Right hindlimb (tissue), 1 donor: ENCODE measurements around the gene GATA2.

Experiments
- DNase-seq: peaks from one replicate; pipeline ENCODE4 v3.0.0-alpha.2; 2018

GATA2 gene

GRCh38 chr3:128487813-128488635, 5.0 kb downstream of the GATA2 start:
- peak; percentile 89 for DNase-seq

- no peak for DNase-seq
Measured at GRCh38 chr3:128487538-128487812, 5.5 kb downstream of the GATA2 start.

DNA sequence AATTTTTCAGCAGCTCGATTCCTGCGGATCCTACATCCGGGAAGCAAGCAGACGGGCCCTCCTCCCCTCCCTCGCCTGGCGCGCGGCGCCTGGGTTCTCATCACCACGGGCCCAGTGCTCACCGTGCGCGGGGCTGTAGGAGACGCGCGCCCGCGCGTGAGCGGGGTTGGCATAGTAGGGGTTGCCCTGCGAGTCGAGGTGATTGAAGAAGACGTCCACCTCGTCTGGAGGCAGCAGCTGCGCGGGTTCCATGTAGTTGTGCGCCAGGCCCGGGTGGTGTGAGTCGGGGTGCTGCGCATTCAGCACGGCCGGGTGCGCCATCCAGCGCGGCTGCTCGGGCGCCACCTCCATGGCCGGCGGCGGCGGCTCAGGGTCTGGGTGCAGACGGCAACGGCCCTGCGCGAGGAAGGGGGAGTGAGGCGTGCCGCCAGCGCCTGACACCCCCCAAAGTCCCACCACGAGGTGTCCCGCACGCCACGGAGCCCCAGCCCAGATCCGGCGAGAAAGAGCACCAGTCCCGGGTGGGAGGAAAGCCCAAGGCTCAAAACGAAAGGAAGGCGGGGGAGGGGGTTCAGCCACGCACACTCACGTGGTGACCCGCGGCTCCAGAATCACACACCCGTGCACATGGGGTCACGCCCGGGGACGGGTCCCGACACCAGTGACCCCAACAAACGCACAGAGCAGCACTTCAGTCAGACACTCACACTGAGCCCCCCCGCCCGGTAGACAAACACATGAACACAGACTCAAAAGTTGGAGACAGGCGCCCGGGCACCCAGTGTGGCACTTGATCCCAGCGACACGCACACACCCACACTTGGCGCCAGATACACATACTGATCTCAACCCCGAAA, 6.1 kb downstream of the GATA2 start:
- peak; percentile 43 for DNase-seq

DNA sequence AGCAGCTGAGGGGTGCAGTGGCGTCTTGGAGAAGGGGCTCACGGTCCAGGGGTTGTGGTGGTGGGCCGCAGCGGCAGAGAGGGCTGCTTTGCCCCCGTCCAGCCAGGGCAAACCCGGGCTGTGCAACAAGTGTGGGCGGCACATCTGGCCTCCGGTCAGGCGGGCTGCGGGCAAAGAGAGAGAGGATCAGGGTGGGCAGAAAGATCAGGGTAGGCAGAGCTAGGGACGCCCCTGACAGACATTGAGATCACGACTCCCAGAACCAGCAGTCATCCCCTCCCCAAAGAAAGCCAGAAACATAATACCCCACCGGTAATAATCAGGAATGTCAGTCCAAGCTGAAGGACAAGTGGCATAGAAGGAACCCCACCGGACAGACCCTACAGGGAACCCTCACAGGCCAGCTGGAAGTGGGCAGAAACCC, 6.8 kb downstream of the GATA2 start:
- no peak for DNase-seq

GRCh38 chr3:128485282-128486204, 7.5 kb downstream of the GATA2 start:
- DNase-seq = no peak

DNA sequence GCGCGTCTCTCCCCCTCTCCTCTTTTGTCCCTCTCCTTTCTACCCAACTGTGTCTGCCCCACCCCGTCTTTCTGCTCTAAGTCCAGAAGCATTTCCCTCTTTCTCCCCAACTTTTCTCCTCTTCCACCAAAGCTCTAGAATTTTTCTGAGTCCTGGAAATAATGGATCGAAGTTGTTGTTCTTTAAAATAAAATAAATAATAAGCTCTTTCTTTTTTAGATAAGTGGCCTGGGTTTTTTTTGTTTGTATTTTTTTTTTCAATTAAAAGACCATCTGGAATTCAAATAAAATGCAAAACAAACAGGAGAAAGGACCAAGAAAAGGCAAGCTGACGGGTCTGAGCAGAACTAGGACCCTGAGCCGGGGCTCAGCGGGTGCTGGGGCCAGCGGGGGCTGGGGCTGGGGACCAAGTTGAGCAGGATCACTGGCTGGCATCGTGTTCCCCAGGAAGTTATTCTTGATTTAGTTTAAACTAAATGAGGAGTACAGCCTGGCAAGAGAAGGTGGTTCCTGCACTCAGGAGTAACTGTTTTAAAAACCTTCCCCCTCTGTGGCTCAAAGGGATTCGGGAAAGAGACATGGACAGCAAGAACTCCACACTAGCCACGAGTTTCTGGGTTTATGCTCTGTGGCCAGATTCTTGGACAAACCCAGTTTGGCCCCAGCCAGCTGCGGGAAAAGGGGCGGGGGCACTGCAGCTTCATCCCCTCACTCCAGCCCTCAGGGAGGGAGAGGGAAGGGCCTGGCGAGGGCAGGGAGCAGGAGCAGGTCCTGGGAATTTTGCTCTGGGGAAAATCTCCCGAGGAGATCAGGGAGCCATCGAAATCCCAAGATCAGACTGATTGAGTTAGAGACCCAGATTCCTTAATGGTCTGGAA, 8.4 kb downstream of the GATA2 start:
- no peak for DNase-seq

GRCh38 chr3:128483657-128484403, 9.2 kb downstream of the GATA2 start:
- no peak for DNase-seq

DNA sequence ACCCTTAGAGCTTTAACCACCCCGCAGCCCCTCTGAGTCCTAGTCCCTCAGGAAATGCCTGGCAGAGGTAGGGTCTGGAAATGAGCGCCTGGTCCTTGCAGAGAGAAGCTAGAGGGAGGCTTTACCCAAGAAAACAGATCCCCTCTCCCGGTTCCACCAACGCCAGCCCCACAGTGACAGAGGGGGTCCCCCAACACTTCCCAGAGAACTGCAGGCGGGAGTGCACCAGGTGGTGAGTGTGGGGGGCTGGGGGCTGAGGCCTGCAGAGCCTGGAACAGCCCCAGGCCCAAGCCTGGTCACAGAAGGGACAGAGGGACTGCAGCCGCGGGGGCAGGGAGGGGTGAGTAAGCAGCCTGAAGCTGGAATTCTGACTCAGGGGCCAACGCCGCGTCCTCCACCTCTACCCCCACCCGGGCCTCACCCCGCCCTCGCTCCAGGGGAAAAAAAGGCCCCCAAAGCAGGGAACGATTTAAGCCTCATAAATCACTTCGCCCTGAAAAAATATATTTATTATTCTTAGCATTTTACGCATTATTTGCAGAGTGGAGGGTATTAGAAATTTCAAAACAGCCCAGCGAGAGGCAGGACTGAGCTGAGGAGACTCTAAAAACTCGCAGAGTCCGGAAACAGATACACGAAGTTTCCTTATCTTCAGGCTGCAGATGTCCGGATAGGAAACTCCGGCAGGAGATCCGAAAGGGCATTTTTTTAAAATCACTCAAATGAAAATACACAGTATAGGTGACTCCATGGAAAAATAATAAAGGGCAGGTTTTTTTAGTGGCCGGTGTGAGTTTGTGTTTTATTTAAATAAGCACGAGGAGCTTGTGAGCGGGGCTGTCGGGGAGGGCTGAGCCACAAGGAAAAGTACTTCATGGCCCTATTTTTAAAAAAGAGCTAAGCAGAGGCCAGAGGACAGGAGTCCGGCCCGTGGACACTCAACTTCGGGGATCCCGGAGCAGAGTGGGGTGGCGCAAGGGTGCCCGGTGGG, 10.0 kb downstream of the GATA2 start:
- peak; percentile 38 for DNase-seq

GRCh38 chr3:128482175-128482574, 10.8 kb downstream of the GATA2 start:
- no peak for DNase-seq

DNA sequence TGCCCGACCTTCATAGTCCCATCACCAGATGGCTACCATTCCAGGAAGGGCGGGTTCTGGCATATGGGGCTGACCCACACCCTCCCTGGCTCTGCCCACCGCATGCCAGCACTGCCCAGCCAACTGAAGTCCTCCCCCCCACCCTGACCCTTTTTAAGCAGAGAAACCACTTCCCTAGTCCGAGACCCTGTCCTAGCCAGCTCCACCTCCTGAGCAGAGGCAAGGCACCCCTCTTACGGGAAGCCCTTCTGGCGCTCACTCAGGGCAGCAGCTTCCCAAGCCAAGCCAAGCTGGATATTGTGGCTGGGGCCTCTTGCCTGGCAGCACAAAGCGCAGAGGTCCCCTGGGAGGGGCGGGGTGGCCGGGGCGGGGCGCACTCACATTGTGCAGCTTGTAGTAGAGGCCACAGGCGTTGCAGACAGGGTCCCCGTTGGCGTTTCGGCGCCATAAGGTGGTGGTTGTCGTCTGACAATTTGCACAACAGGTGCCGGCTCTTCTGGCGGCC, 11.5 kb downstream of the GATA2 start:
- peak; percentile 57 for DNase-seq

- no peak for DNase-seq
Measured at GRCh38 chr3:128480717-128481437, 12.1 kb downstream of the GATA2 start.

GRCh38 chr3:128480278-128480677, 12.7 kb downstream of the GATA2 start:
- DNase-seq = no peak

DNA sequence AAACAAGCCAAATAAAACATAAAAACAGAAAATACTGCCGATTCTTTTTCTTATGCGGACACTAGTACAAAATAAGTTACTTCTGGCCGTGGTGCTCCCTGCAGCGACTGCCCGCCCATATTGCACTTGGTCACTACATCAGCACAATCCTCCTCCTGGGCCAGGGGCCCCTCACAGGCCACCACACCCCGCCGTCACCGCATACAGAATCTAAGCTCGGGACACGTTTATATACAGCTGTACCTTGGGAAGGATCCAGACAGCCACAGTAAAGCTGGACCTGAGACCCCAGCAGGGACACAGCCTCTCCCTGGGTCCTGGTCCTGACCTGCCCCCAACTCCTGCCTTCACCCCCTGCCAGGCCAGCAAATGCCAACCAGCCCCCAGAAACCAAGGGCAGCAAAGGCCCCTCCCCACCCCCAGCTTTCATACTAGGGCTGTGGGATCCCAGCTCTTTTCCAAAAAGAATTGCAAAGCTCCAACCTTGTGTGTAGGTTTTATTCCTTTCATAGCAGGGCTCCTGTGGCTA, 13.4 kb downstream of the GATA2 start:
- DNase-seq = no peak

GRCh38 chr3:128478576-128479506, 14.2 kb downstream of the GATA2 start:
- DNase-seq = no peak

DNA sequence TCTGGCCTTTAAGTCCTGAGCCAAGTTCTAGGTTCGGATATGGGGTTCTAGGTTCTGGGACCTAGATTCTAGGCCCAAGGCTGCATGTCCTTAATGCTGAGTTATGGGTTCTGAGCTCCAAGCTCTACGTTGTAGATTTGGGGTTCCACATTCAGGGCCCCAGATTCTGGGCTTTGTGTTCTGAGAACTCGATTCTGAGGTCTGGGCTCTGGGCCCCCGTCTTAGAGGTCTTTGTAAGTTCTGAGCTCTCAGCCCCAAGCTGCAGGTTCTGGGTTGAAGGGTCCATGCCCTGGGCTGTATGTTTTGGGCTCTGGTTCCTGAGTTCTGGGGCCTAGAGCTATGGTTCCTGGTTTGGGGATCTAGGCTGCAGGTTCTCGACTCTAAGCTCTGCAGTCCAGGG, 16.3 kb downstream of the GATA2 start:
- no peak for DNase-seq

- no peak for DNase-seq
Measured at GRCh38 chr3:128475355-128475754, 17.6 kb downstream of the GATA2 start.

- DNase-seq = no peak
Measured at GRCh38 chr3:128473737-128474136, 19.3 kb downstream of the GATA2 start.

DNA sequence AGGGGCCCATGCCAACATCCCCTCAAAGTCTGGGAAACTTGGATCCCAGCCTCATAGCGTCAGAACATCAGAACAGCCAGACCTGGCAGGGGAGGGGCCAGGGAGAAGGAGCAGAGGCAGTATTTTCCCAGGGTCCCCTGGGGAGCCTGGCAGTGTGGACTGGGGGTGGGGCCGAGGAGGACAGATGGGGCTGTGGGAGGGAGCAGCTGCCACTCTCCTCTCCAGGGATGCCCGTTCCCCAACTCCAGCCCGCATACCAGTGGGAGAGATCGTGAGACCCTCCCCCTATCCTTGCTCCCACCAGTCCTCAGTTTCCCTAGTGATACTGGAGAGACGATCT, 19.9 kb downstream of the GATA2 start:
- no peak for DNase-seq
